Stomach (tissue), 4 donors: ENCODE results near the gene XPC.

Source experiments
- POLR2A ChIP-seq, 4 donors: fragments of 450-650 bp; IDR thresholded peaks; one replicate each; pipeline ENCODE4 v1.6.1; 2016; ENCODE audit warnings: antibody characterized with exemption in 4 of 4, control low read depth in 2 of 4, mild to moderate bottlenecking in 1 of 4, moderate library complexity in 1 of 4
- POLR2AphosphoS5 ChIP-seq, 3 donors: sonication (generic); formaldehyde crosslinking; IDR thresholded peaks; one replicate each; pipeline ENCODE4 v1.6.1; 2016; ENCODE audit warnings: antibody characterized with exemption in 3 of 3
- TF ChIP-seq, protein P1 (sequence below), 7 experiments: fragments of 450-650 bp in 4 of 7; fragments of 200-600 bp in 3 of 7; sonication (generic) in 3 of 7; IDR thresholded peaks; one replicate each; pipeline ENCODE4 v1.5.1; 2016 to 2019; ENCODE audit warnings: antibody characterized with exemption in 7 of 7, control low read depth in 2 of 7, mild to moderate bottlenecking in 1 of 7

DNA sequence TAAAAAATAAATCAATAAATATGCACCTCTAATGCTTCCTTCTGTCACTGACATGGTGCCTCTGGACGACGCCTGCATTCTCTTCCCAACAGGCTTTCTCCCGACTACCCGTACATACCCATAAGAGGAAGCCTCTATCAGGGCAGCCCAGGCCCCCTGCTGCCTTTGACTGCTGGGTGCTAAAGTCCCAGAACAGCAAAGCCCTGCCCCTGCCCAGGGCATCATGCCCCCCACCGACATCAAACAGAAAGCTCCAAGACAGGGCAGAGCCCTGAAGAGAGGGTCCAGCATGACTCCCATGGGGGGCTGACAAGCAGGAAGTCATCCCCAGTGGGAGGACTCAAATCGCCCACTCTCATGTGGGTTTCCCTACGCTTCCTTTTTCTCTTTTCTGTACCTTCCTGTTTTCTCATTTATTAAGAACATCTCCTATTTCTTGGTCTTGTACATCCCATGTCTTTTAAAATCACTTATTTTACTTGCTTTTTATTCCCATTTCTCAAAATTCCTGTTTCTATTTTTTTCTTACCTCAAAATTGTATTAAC, 23.4 kb downstream of the XPC start:
- TF ChIP-seq POLR2AphosphoS5 (IDR thresholded peaks at IDR 0.05) (no peak), POLR2A (IDR thresholded peaks at IDR 0.05) (no peak)
- TF ChIP-seq, protein P1, sequence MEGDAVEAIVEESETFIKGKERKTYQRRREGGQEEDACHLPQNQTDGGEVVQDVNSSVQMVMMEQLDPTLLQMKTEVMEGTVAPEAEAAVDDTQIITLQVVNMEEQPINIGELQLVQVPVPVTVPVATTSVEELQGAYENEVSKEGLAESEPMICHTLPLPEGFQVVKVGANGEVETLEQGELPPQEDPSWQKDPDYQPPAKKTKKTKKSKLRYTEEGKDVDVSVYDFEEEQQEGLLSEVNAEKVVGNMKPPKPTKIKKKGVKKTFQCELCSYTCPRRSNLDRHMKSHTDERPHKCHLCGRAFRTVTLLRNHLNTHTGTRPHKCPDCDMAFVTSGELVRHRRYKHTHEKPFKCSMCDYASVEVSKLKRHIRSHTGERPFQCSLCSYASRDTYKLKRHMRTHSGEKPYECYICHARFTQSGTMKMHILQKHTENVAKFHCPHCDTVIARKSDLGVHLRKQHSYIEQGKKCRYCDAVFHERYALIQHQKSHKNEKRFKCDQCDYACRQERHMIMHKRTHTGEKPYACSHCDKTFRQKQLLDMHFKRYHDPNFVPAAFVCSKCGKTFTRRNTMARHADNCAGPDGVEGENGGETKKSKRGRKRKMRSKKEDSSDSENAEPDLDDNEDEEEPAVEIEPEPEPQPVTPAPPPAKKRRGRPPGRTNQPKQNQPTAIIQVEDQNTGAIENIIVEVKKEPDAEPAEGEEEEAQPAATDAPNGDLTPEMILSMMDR (IDR thresholded peaks at IDR 0.05) = no peak
